ENCODE results near the gene RANGRF. TPM values are rescaled to one million over a fixed set of nuclear protein-coding genes. Genes with fewer than 3 reads are reported as not detected.
A peak's percentile ranks its signal among the peaks of the same experiment; 100 is the strongest.

The RANGRF gene
- total RNA-seq, 1 donor from 2014 or later = 11.9 TPM

DNA sequence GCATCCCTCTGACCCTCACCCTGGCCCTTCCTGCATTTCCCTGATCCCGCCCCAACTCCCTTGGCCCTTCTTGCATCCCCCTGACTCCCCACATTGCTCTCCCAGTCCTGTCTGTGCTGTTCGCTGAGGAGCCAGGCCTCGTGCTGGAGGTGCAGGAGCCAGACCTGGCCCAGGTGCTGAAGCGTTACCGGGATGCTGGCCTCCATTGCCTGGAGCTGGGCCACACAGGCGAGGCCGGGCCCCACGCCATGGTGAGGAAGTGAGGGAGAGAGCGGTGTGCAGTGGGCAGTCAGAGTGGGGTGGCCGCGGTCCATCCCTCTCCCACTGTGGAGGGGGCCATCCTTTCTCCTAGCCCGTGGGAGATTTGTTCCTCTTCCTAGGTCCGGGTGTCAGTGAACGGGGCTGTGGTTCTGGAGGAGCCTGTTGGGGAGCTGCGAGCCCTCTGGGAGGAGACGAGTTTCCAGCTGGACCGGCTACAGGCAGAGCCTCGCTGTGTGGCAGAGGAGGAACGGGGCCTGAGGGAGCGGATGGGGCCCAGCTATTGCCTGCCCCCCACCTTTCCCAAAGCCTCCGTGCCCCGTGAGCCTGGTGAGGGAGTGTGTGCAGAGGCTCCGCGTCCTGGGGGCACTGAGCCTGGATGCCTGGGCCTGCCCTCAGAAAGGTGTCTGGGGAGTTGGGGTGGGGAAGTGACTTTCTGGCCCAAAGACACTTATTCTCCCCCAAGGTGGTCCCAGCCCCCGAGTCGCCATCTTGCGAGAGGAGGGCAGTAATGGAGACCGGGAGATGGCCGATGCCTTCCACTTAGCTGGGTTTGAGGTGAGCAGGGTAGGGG is 21.6 kb upstream of the RANGRF start:
- no peak overlapping the region for H3K4me3 ChIP-seq
- H3K36me3 Mint-ChIP-seq = peaks cover 27% of the 10 kb centered on the region
- DNase-seq (ENCODE audit: low spot score) = no peak
- H3K36me3 ChIP-seq = no peaks in the 10 kb centered on the region
- H2AFZ ChIP-seq (replicated peaks) = no peak overlapping the region
- H4K20me1 ChIP-seq (ENCODE audit: low read depth) = no peaks in the 10 kb centered on the region
- H3K9me3 Mint-ChIP-seq = no peaks in the 10 kb centered on the region
- H3K27ac Mint-ChIP-seq = no peak overlapping the region
- TF ChIP-seq, protein P1, sequence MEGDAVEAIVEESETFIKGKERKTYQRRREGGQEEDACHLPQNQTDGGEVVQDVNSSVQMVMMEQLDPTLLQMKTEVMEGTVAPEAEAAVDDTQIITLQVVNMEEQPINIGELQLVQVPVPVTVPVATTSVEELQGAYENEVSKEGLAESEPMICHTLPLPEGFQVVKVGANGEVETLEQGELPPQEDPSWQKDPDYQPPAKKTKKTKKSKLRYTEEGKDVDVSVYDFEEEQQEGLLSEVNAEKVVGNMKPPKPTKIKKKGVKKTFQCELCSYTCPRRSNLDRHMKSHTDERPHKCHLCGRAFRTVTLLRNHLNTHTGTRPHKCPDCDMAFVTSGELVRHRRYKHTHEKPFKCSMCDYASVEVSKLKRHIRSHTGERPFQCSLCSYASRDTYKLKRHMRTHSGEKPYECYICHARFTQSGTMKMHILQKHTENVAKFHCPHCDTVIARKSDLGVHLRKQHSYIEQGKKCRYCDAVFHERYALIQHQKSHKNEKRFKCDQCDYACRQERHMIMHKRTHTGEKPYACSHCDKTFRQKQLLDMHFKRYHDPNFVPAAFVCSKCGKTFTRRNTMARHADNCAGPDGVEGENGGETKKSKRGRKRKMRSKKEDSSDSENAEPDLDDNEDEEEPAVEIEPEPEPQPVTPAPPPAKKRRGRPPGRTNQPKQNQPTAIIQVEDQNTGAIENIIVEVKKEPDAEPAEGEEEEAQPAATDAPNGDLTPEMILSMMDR (IDR thresholded peaks at IDR 0.05) = no peak
- no peak for TF ChIP-seq EZH2phosphoT487 (IDR thresholded peaks at IDR 0.05)
- no peak for TF ChIP-seq EZH2 (IDR thresholded peaks at IDR 0.05)
- H3K9me3 ChIP-seq (ENCODE audit: low read depth) = no peaks in the 10 kb centered on the region
- no peaks in the 10 kb centered on the region for H3K27me3 ChIP-seq
- H3K79me2 ChIP-seq (ENCODE audit: low read depth) = no peaks in the 10 kb centered on the region
- no peak overlapping the region for H3K9ac ChIP-seq
- H3K27me3 Mint-ChIP-seq (ENCODE audit: insufficient read depth, low read depth) = peaks cover 2% of the 10 kb centered on the region
- no peak overlapping the region for H3K27ac ChIP-seq
- no peak overlapping the region for H3K4me2 ChIP-seq
- H3F3A ChIP-seq (ENCODE audit: low read depth) = no peaks in the 10 kb centered on the region
- no peaks in the 10 kb centered on the region for H3K4me1 Mint-ChIP-seq
- peak overlapping the region; percentile 15 for H3K4me3 Mint-ChIP-seq
- no peaks in the 10 kb centered on the region for H3K4me1 ChIP-seq

DNA sequence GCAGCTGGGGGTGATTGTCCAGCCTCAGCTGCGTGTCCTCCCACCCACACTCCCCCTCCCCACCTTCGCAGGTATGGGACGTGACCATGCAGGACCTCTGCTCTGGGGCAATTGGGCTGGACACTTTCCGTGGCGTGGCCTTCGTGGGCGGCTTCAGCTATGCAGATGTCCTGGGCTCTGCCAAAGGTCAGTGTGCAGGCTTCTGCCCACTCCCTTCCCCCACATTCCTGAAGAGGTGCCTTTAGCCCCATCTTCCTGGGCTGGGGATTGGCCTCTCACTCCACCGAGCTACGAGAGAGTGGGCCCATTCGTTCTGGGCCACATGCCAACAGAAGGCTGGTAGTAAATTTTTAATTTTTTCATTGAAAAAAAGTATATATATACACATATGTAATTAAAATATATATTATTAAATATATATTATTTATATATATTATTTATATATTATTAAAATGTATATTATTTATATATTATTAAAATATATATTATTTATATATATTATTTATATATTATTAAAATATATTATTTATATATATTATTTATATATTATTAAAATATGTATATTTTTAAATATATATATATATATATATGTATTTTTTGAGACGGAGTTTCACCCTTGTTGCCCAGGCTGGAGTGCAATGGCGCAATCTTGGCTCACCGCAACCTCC is 20.9 kb upstream of the RANGRF start:
- DNase-seq (ENCODE audit: low spot score) = no peak
- Mint-ChIP-seq H3K27me3 (ENCODE audit: insufficient read depth, low read depth) (peaks cover 2% of the 10 kb centered on the region), H3K36me3 (peaks cover 24% of the 10 kb centered on the region), H3K27ac (no peak overlapping the region), H3K4me3 (no peak overlapping the region), H3K9me3 (no peaks in the 10 kb centered on the region), H3K4me1 (no peaks in the 10 kb centered on the region)
- Histone ChIP-seq H3K9ac (no peak overlapping the region), H3K36me3 (no peaks in the 10 kb centered on the region), H3F3A (ENCODE audit: low read depth) (no peaks in the 10 kb centered on the region), H3K79me2 (ENCODE audit: low read depth) (no peaks in the 10 kb centered on the region), H3K4me2 (no peak overlapping the region), H2AFZ (replicated peaks) (no peak overlapping the region), H4K20me1 (ENCODE audit: low read depth) (no peaks in the 10 kb centered on the region), H3K9me3 (ENCODE audit: low read depth) (no peaks in the 10 kb centered on the region), H3K27me3 (no peaks in the 10 kb centered on the region), H3K4me1 (no peaks in the 10 kb centered on the region), H3K27ac (no peak overlapping the region), H3K4me3 (no peak overlapping the region)
- TF ChIP-seq, protein P1 (IDR thresholded peaks at IDR 0.05) = no peak
- TF ChIP-seq EZH2phosphoT487 (IDR thresholded peaks at IDR 0.05) (no peak), EZH2 (IDR thresholded peaks at IDR 0.05) (no peak)

GRCh38 chr17:8268550-8269298 is 19.7 kb upstream of the RANGRF start:
- Mint-ChIP-seq H3K27ac (no peak overlapping the region), H3K36me3 (peaks cover 20% of the 10 kb centered on the region), H3K9me3 (no peaks in the 10 kb centered on the region), H3K4me3 (no peak overlapping the region), H3K4me1 (no peaks in the 10 kb centered on the region), H3K27me3 (ENCODE audit: insufficient read depth, low read depth) (peaks cover 2% of the 10 kb centered on the region)
- Histone ChIP-seq H3K4me3 (no peak overlapping the region), H3K27me3 (no peaks in the 10 kb centered on the region), H3K9ac (no peak overlapping the region), H2AFZ (replicated peaks) (no peak overlapping the region), H3K27ac (no peak overlapping the region), H3K4me2 (no peak overlapping the region), H4K20me1 (ENCODE audit: low read depth) (no peaks in the 10 kb centered on the region), H3K9me3 (ENCODE audit: low read depth) (no peaks in the 10 kb centered on the region), H3F3A (ENCODE audit: low read depth) (no peaks in the 10 kb centered on the region), H3K4me1 (no peaks in the 10 kb centered on the region), H3K79me2 (ENCODE audit: low read depth) (no peaks in the 10 kb centered on the region), H3K36me3 (no peaks in the 10 kb centered on the region)
- TF ChIP-seq EZH2phosphoT487 (IDR thresholded peaks at IDR 0.05) (no peak), EZH2 (IDR thresholded peaks at IDR 0.05) (no peak)
- TF ChIP-seq, protein P1 (IDR thresholded peaks at IDR 0.05) = no peak
- DNase-seq (ENCODE audit: low spot score) = no peak

Data from neural progenitor cell (in vitro differentiated cells).